T-helper 1 cell treated with Interleukin-12 subunit alpha and Interleukin-12 subunit beta and Interleukin-4 antibody, amounts not matched to agents 30 ng/mL and 1 ng/mL, for 36 hours (primary cell): ENCODE data around the gene CLIC1. TPM values are rescaled to one million over a fixed set of nuclear protein-coding genes. Genes with fewer than 3 reads are reported as not detected.

Experiments used
- intact Hi-C: fragments of 100-400 bp; cut with micrococcal nuclease; formaldehyde crosslinking; loops from one replicate; pipeline ENCODE4 v1.15.1; 2024
- total RNA-seq: library from RNA; stranded (reverse); gene quantifications from 2 replicates; pipeline ENCODE4 v1.2.3, GENCODE V29; 2022

CLIC1 gene
- total RNA-seq, 1 donor from 2014 or later: 517 TPM

DNA sequence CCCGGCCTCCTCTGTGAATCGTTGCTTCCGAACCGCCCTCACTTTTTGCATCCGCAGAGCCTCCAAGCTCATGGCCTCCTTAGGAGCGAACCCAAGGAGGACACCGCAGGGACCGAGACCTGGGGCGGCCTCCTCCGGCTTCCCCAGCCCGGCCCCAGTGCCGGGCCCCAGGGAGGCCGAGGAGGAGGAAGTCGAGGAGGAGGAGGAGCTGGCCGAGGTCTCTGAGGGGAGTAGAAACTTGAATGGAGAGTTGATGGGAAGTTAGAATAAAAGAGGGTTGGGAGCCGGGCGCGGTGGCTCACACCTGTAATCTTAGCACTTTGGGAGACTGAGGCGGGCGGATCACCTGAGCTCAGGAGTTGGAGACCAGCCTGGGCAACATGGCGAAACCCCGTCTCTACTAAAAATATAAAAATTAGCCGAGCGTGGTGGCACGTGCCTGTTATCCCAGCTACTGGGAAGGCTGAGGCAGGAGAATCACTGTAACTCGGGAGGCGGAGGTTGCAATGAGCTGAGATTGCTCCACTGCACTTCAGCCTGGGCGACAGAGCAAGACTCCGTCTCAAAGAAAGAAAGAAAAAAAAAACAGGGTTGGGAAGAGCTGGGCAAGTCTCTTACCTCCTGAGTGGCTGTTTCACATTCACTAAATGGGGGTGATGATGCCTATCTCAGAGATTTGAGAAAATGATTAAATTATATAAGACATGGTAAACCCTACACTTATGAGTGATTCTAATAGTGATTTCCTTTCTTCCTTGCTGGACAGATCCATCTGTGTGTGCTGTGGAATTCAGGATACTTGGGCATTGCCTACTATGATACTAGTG lies 4.3 kb upstream of the CLIC1 start:
- intact Hi-C loops: no loop called here

GRCh38 chr6:31739639-31740396 lies 3.5 kb upstream of the CLIC1 start, which contains the start of gene MSH5:
Gene MSH5 (plus strand): TSS chr6:31740005. CDS start chr6:31740467, 462 bp downstream.
- intact Hi-C loops: loop anchor here (1.0 to 5.0 kb wide), 9 partner anchors 29 to 1105 kb away; partner anchors contain the start of genes BAG6, GPSM3, HSPA1A and HSPA1L

- intact Hi-C loops: loop anchor here (1.0 to 5.0 kb wide), 14 partner anchors 9 to 1107 kb away; partner anchors contain the start of genes ABHD16A, ATP6V1G2, DDAH2 and GPSM3
Measured at GRCh38 chr6:31737991-31738979, 2.0 kb upstream of the CLIC1 start.

- intact Hi-C loops: loop anchor here (1.0 to 5.0 kb wide), 5 partner anchors 35 to 455 kb away; partner anchors contain the start of genes ATP6V1G2, GPSM3, MICB and NFKBIL1
Measured at GRCh38 chr6:31737315-31737990, 1.1 kb upstream of the CLIC1 start.

GRCh38 chr6:31736768-31737314 lies 511 bp upstream of the CLIC1 start:
- intact Hi-C loops: loop anchor here (1.0 to 5.0 kb wide), 6 partner anchors 35 to 455 kb away; partner anchors contain the start of genes ATP6V1G2, GPSM3, MICB and NFKBIL1

- intact Hi-C loops: loop anchor here (5.0 kb wide), 3 partner anchors 158 to 457 kb away; partner anchors contain the start of genes GPSM3, MICB, PBX2 and TNF
Measured at GRCh38 chr6:31734821-31735406, 1.4 kb downstream of the CLIC1 start.

- intact Hi-C loops: no loop called here
Measured at GRCh38 chr6:31734247-31734820, 2.0 kb downstream of the CLIC1 start.

- intact Hi-C loops: no loop called here
Measured at GRCh38 chr6:31733734-31734133, 2.6 kb downstream of the CLIC1 start.

GRCh38 chr6:31732029-31732428 lies 4.3 kb downstream of the CLIC1 start:
- intact Hi-C loops: no loop called here

DNA sequence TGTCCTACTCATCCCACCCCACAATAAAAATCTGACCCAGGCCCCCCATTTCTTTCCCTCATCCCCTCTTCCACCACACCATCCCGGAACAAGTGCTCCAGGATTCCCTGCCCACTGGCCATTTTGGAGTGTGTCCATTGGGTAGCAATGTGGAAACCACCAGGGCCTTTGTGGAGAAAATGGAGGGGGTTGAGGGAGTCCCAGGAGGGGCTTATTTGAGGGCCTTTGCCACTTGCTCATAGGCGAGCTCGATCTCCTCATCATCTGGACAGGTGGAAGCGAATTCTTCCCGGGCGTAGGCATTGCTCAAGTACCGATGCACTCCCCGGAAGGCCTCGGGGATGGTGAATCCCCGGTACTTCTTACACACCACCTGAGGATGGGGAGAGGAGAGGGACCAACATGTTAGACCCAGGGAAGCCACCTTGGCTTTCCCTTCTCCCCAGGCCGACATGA lies 5.7 kb downstream of the CLIC1 start:
- intact Hi-C loops: no loop called here

GRCh38 chr6:31729979-31730630 lies 6.2 kb downstream of the CLIC1 start:
- intact Hi-C loops: loop anchor here (1.0 kb wide), 5 partner anchors 8 to 97 kb away; partner anchors contain the start of genes ABHD16A and HSPA1B

DNA sequence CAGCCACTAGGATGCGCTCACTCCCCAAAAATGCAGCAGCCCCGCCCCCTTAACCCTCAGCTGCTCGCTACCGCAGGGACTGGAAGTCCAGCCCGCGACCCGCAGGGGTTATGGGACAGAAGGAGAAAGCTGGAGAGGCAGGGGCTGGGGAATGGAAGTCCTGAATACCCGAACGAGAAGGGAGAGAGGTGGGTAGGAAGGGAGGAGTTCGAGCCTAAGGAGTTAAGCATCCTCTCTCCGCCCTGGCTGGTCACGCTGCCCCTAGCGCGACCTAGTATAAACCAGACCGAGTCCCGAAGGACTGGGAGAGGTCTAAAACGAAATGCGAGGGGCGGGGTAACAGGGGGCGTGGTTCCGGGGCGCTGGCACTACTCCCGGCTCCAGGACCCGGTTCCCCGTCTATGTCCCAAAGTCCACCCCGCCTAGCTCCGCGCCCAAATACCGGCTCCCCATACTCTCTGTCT lies 6.8 kb downstream of the CLIC1 start:
- intact Hi-C loops: loop anchor here (1.0 kb wide), 5 partner anchors 9 to 98 kb away; partner anchors contain the start of genes ABHD16A and HSPA1B

- intact Hi-C loops: loop anchor here (1.0 kb wide), 5 partner anchors 9 to 98 kb away; partner anchors contain the start of genes ABHD16A and HSPA1B
Measured at GRCh38 chr6:31728767-31729514, 7.4 kb downstream of the CLIC1 start, which contains the start of gene DDAH2. Gene DDAH2 (minus strand): TSS chr6:31729299. CDS start chr6:31729161, 138 bp downstream.

DNA sequence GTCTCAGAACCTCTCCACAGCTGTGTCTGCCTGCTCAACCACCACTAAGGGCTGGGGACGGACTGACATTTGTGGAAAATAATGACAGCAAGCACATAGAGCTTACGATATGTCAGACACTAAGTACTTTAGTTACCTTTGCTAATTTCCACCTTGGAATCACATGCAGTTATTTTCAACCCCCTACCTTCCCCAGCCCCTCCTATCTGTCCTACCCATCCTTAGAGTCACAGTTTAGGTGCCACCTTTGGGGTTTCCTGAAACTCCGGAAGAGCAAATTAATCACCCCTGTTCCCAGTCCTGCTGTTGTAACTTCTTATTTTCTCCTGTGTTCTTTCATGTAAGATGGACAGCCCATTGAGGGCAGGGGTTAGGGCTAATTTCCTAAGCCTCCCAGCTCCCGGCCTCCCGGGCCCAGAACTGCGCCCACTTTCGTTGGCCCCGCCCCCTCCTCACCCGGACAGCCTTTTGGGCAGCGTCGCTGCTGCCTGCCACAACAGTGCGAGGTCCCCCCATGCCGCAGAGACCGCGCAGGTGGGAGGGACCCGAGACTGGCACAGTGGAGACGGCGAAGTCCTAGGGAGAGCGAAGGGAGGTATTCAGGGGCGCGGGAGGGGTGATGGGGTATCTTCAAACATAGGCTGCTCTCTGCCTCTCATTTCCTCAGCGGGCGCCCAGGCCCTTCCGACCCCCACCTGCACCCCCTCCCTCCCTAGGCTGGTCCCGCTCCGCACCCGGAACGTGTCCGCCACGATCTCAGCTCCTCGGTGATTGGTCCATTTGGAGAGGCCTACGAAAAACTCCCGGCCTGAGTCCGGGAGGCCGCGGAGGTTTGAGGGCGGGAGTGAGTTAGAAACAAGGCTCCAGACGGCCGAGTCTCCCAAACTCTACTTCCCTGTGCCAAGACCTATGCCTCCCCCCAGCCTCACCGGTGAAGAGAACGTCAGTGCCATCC lies 8.3 kb downstream of the CLIC1 start:
- intact Hi-C loops: no loop called here

DNA sequence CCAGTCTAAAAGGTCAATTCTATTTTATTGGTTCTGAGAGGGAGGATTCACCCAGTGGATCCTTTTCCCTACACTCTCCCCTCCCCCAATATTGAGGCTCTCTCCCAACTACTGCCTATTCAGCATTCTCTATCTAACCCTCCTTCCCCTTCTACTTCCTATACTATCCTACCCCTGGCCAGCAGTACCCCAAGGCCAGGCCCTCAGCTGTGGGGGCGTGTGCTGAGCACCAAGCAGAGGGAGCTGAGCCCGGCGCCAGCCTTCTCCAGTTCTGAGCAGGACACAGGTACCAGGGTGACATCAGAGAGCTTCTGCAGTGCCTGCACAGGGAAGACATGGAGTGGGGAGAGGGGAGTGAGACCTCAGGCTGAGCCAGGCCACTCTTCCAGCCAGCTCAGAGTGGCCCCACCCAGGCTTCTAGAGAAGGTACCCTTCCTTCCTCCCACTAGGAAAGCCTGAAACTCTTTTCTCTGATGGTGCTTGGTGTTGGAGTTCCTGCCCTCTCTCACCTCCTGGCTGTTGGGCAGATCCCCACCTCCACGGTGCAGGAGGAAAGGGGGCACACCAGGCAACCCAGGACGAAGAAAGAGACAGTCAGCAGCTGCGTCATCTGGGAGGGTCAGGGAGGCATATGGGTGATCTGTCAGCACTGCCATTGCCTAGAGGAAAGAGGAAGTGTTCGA lies 9.2 kb downstream of the CLIC1 start:
- intact Hi-C loops: no loop called here
